CD4-positive, CD25-positive, alpha-beta regulatory T cell (primary cell): ENCODE data around the gene KLHDC2. TPM values are rescaled to one million over a fixed set of nuclear protein-coding genes. Genes with fewer than 3 reads are reported as not detected.
"Not testable (repeated sequence)": the region's sequence is repeated elsewhere in the genome, so short reads cannot be mapped to it uniquely, and the experiment has no call there.

Experiments
- ATAC-seq, 2 donors: fragments of 150-1000 bp; cut with Tn5 transposase; one replicate each; pipeline ENCODE4 v1.10.0; 2021; ENCODE audit warnings: low read depth in 2 of 2, moderate number of reproducible peaks in 2 of 2, moderate library complexity in 1 of 2
- DNase-seq, 3 donors: peaks; one replicate each; pipeline versions ENCODE4 v3.0.0 to v3.0.0-alpha.2; 2012 to 2022; ENCODE audit warnings: mixed read lengths in 1 of 3
- H3K27ac ChIP-seq: one replicate; pipeline ENCODE4 v1.7.0; 2013; ENCODE audit warnings: mild to moderate bottlenecking, low read length; ENCODE audit not compliant: insufficient read depth, poor library complexity, severe bottlenecking
- H3K27me3 ChIP-seq: one replicate; pipeline ENCODE4 v1.7.0; 2013; ENCODE audit warnings: low read length; ENCODE audit not compliant: control insufficient read depth, insufficient read depth
- H3K36me3 ChIP-seq: one replicate; pipeline ENCODE4 v1.7.0; 2013; ENCODE audit warnings: mild to moderate bottlenecking, low read length, moderate library complexity; ENCODE audit not compliant: control insufficient read depth, insufficient read depth
- H3K4me1 ChIP-seq: 2 replicates; pipeline ENCODE4 v1.7.0; 2013; ENCODE audit warnings: mild to moderate bottlenecking, low read length; ENCODE audit not compliant: insufficient read depth, control insufficient read depth, poor library complexity, severe bottlenecking
- H3K4me3 ChIP-seq: one replicate; pipeline ENCODE4 v1.7.0; 2013; ENCODE audit warnings: low read depth, mild to moderate bottlenecking, low read length, moderate library complexity
- H3K9me3 ChIP-seq, 2 experiments: 1 replicate in 1 of 2; 2 replicates in 1 of 2; pipeline ENCODE4 v1.7.0; 2013; ENCODE audit warnings: low read length in 2 of 2, mild to moderate bottlenecking in 1 of 2, moderate library complexity in 1 of 2; ENCODE audit not compliant: control insufficient read depth in 2 of 2
- H3K27ac Mint-ChIP-seq, 3 donors: one replicate each; pipeline ENCODE4 v1.8.0; 2020 to 2022; ENCODE audit warnings: mild to moderate bottlenecking in 3 of 3, mixed read lengths in 3 of 3, moderate library complexity in 2 of 3
- H3K27me3 Mint-ChIP-seq: one replicate; pipeline ENCODE4 v1.8.0; 2022; ENCODE audit warnings: mild to moderate bottlenecking, mixed read lengths
- H3K36me3 Mint-ChIP-seq: one replicate; pipeline ENCODE4 v1.8.0; 2020; ENCODE audit warnings: mixed read lengths
- H3K4me1 Mint-ChIP-seq, 4 donors: one replicate each; pipeline ENCODE4 v1.8.0; 2020 to 2022; ENCODE audit warnings: mixed read lengths in 4 of 4, mild to moderate bottlenecking in 1 of 4
- H3K4me3 Mint-ChIP-seq, 4 donors: one replicate each; pipeline ENCODE4 v1.8.0; 2020 to 2022; ENCODE audit warnings: mild to moderate bottlenecking in 4 of 4, mixed read lengths in 4 of 4, moderate library complexity in 3 of 4
- H3K9me3 Mint-ChIP-seq, 7 donors: one replicate each; pipeline ENCODE4 v1.8.0; 2020 to 2022; ENCODE audit warnings: mixed read lengths in 7 of 7, mild to moderate bottlenecking in 3 of 7, moderate library complexity in 2 of 7
- polyA plus RNA-seq, 4 donors: library from polyadenylated mRNA; unstranded; fragments of 300-500 nt; fragmentation: Illumina TruSeq; gene quantifications; one replicate each; pipeline ENCODE4 v1.2.3, GENCODE V29; 2021
- total RNA-seq: library from RNA; stranded (reverse); gene quantifications from one replicate; pipeline ENCODE4 v1.2.3, GENCODE V29; 2022

The KLHDC2 gene, protein sequence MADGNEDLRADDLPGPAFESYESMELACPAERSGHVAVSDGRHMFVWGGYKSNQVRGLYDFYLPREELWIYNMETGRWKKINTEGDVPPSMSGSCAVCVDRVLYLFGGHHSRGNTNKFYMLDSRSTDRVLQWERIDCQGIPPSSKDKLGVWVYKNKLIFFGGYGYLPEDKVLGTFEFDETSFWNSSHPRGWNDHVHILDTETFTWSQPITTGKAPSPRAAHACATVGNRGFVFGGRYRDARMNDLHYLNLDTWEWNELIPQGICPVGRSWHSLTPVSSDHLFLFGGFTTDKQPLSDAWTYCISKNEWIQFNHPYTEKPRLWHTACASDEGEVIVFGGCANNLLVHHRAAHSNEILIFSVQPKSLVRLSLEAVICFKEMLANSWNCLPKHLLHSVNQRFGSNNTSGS
- total RNA-seq: 81.1 TPM
- 100 to 1,000 TPM in 3 of 4 donors, 10 to 100 TPM in 1; 95.7 to 124 (median 117) TPM for polyA plus RNA-seq

DNA sequence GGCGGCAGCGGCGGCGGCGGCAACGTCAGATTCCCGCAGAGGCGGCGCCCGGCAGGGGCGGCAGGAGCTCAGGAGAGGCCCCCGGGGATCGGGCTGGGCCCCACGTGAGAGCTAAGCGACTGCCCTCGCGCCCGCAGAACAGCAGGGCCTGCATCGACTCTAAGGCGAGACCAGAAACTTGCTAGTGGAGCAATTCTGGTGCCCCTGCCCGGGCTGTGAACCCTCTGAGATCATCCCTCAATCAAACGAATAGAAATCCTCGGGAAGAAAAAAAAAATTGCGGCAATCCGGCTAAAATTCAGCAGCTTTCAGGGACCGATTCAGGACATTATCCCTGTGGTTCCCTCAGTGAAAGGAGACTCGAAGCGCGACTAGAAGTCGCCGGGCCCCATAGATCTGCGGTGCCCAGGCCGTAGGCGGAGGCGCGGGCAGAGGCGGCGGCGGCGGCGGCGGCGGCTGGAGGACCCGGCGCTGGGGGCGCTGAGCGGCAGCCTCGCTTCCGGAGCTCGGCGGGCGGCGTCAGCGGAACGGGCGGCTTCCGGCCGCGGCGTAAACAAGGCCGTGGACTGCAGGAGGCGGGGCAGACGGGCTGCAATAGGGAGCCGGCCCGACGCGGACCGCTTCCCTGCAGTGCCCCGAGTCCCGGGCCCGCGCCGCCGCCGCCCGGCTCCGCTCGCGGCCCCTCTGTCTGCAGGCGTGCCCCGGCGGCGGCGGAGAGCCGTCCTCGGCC is at the start of gene KLHDC2:
TSS of gene KLHDC2 (plus strand) at position 583 of the 730 bp plus-strand sequence. CDS start 316 bp downstream, outside the sequence.
- H3K9me3 Mint-ChIP-seq: no peaks in the 10 kb centered on the region
- ATAC-seq: peak; percentile 85 to 90
- peaks cover 4% of the 10 kb centered on the region for H3K36me3 Mint-ChIP-seq
- Histone ChIP-seq H3K9me3 (no peaks in the 10 kb centered on the region), H3K27ac (peak within 1 kb of the TSS; percentile 95), H3K36me3 (peaks cover 3% of the 10 kb centered on the region), H3K4me1 (peaks cover 30% of the 10 kb centered on the region), H3K27me3 (no peaks in the 10 kb centered on the region), H3K4me3 (peak within 1 kb of the TSS; percentile 89)
- H3K27ac Mint-ChIP-seq: peak within 1 kb of the TSS; percentile 98 to 99 (median 98)
- peaks cover 6% of the 10 kb centered on the region for H3K27me3 Mint-ChIP-seq
- H3K4me1 Mint-ChIP-seq: peaks cover 10 to 40% (median 28%) of the 10 kb centered on the region in 4 donors
- H3K4me3 Mint-ChIP-seq: peak within 1 kb of the TSS; percentile 96 to 99 (median 97)
- peak; percentile 83 to 95 (median 88) for DNase-seq

DNA sequence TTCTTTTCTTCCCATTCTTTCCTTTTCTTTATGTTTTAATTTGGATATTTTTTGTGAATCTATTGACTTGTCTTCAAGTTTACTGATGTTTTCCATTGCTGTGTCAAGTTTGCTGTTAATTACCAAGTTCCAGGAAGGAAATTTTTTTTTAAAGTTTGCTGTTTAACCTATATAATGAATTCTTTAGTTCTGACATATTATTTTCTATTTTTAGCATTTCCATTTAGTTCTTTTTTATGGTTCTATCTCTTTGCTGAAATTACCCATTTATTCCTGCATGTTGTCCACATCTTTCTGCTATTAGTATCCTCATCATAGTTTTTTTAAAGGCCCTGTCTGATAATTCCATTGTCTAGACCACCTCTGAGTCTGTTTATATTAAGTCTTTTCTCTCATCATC is 47.2 kb upstream of the KLHDC2 start:
- Histone ChIP-seq H3K4me3 (no peak overlapping the region), H3K36me3 (peaks cover 9% of the 10 kb centered on the region), H3K27me3 (no peaks in the 10 kb centered on the region), H3K9me3 (no peaks in the 10 kb centered on the region), H3K27ac (no peak overlapping the region), H3K4me1 (no peaks in the 10 kb centered on the region)
- peaks cover 0 to 4% (median under 1%) of the 10 kb centered on the region in 4 donors for H3K4me1 Mint-ChIP-seq
- H3K4me3 Mint-ChIP-seq: no peak overlapping the region
- no peak for ATAC-seq
- H3K9me3 Mint-ChIP-seq: peaks cover 0 to 4% (median 0%) of the 10 kb centered on the region in 7 donors
- H3K27ac Mint-ChIP-seq: no peak overlapping the region
- peaks cover 38% of the 10 kb centered on the region for H3K36me3 Mint-ChIP-seq
- H3K27me3 Mint-ChIP-seq: no peaks in the 10 kb centered on the region
- no peak for DNase-seq

DNA sequence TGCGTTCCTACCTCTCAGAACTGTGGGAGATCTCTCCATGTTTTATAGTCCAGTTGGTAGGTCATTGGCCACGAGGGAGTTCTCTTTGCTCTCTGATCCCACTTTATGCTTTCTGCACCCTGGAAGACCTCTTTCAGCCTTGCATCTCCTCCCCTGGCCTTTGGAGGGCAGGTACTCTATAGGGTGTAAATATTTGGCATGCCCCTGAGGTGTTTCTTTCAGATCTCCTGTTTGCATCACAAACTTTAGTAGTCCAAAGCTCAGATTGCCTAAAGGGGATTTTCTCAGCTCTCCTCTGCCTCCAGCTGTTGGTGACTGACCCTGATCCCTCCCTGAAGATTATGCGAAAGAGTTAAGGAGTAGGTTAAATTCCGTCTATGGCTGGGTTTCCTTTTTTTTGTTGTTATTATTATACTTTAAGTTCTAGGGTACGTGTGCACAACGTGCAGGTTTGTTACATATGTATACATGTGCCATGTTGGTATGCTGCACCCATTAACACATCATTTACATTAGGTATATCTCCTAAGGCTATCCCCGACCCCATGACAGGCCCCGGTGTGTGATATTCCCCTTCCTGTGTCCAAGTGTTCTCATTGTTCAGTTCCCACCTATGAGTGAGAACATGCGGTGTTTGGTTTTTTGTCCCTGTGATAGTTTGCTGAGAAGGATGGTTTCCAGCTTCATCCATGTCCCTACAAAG is 46.1 kb upstream of the KLHDC2 start:
- H3K9me3 Mint-ChIP-seq, H3K36me3 ChIP-seq, H3K27me3 Mint-ChIP-seq, H3K27me3 ChIP-seq, H3K4me1 ChIP-seq, H3K4me1 Mint-ChIP-seq, H3K27ac ChIP-seq, H3K4me3 Mint-ChIP-seq, ATAC-seq, H3K4me3 ChIP-seq, H3K27ac Mint-ChIP-seq, H3K9me3 ChIP-seq, DNase-seq: not testable (repeated sequence)
- H3K36me3 Mint-ChIP-seq: peaks cover 41% of the 10 kb centered on the region

DNA sequence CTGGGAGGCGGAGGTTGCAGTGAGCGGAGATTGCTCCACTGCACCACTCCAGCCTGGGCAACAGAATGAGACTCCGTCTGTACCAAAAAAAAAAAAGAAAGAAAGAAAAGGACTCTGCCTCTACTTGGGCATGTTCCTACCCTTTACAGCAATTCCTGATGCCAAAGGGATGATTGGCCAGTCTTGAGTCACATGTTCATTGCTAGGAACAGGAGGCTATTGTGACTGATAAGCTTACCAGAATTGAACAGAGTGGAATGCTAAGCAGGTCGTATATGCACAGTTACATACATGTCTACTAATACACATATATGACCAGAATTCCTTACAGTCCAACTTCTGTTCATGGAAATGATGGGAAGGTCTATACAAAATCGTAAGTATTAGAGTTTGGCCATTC is 40.8 kb upstream of the KLHDC2 start:
- no peaks in the 10 kb centered on the region for H3K9me3 Mint-ChIP-seq

DNA sequence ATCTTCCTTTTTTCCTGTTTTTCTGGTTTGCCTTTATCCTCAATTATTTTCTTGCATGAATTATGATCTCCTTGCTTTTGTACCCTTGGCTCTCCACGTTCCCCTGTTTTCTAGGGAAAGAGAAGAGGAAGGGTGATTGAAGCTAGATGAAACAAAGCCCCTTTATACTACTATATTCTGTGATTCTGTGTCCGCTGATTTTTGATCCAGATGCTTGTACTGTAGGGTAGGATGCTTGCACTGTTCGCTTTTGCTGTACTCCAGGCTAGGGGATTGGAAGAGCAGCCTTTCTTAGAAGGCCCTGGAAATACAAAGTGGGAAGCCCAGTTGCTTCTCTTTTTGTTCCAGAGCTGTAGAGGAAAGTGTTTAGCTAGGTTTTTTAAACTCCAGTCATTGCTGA is 35.1 kb upstream of the KLHDC2 start:
- no peak overlapping the region for H3K27ac Mint-ChIP-seq
- H3K9me3 Mint-ChIP-seq: no peaks in the 10 kb centered on the region
- H3K4me1 Mint-ChIP-seq: peaks cover 0 to 4% (median 0%) of the 10 kb centered on the region in 4 donors
- Histone ChIP-seq H3K4me3 (no peak overlapping the region), H3K9me3 (no peaks in the 10 kb centered on the region), H3K27ac (no peak overlapping the region), H3K27me3 (no peaks in the 10 kb centered on the region), H3K36me3 (no peaks in the 10 kb centered on the region), H3K4me1 (no peaks in the 10 kb centered on the region)
- DNase-seq (no peak), ATAC-seq (no peak)
- H3K36me3 Mint-ChIP-seq: peaks cover 24% of the 10 kb centered on the region
- no peak overlapping the region for H3K4me3 Mint-ChIP-seq
- H3K27me3 Mint-ChIP-seq: no peaks in the 10 kb centered on the region

More for the DNA sequence above, 40.8 kb upstream of the KLHDC2 start:
- Histone ChIP-seq H3K4me1 (no peaks in the 10 kb centered on the region), H3K36me3 (peaks cover 4% of the 10 kb centered on the region), H3K27me3 (no peaks in the 10 kb centered on the region), H3K27ac (no peak overlapping the region), H3K4me3 (no peak overlapping the region), H3K9me3 (no peaks in the 10 kb centered on the region)
- DNase-seq (no peak), ATAC-seq (no peak)
- H3K4me3 Mint-ChIP-seq: no peak overlapping the region
- H3K36me3 Mint-ChIP-seq: peaks cover 33% of the 10 kb centered on the region
- H3K27ac Mint-ChIP-seq: no peak overlapping the region
- no peaks in the 10 kb centered on the region for H3K27me3 Mint-ChIP-seq
- H3K4me1 Mint-ChIP-seq: no peaks in the 10 kb centered on the region

DNA sequence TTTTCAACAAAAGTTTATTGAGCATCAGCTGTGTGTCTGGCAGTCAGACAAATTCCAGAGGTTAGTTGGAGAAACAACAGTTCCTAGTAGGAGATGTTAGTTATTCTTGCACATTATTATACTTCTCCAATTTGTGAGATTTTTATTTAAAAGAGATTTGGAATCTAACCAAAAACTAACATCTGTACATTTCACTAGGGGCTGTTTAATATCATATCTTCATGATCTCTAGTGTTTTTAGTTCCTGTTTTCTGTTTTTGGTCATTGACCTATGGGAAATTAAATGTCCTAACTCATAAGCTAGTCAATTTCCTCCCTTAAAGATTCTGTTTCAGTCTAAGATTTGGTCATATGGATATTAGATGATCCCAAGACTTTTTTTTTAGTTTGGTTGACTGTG is 34.1 kb upstream of the KLHDC2 start:
- no peak for ATAC-seq

DNA sequence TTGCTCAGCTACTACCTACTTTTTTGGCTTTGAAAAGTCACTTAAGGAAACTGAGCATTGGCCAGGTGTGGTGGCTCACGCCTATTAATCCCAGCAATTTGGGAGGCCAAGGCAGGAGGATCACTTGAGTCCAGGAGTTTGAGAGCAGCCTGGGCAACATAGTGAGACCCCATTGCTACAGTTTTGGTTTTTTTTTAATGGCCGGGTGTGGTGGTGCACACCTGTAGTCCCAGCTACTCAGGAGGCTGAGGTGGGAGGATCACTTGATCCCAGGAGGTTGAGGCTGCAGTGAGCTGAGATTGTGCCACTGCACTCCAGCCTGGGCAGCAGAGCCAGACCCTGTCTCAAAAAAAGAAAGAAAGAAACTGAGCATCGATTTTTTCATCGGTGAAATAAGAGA is 32.3 kb upstream of the KLHDC2 start:
- H3K36me3 ChIP-seq, H3K27me3 ChIP-seq, ATAC-seq, H3K27ac ChIP-seq, DNase-seq, H3K9me3 Mint-ChIP-seq, H3K4me1 Mint-ChIP-seq, H3K27me3 Mint-ChIP-seq, H3K4me3 ChIP-seq, H3K4me1 ChIP-seq, H3K27ac Mint-ChIP-seq, H3K4me3 Mint-ChIP-seq, H3K9me3 ChIP-seq: not testable (repeated sequence)
- H3K36me3 Mint-ChIP-seq: peaks cover 21% of the 10 kb centered on the region

More for the DNA sequence above, 34.1 kb upstream of the KLHDC2 start:
- Mint-ChIP-seq H3K4me1 (peaks cover 0 to 4% (median 0%) of the 10 kb centered on the region in 4 donors), H3K4me3 (no peak overlapping the region), H3K36me3 (peaks cover 24% of the 10 kb centered on the region), H3K27me3 (no peaks in the 10 kb centered on the region), H3K9me3 (no peaks in the 10 kb centered on the region), H3K27ac (peak overlapping the region in 1 of 3 donors; percentile 17)
- Histone ChIP-seq H3K36me3 (no peaks in the 10 kb centered on the region), H3K9me3 (no peaks in the 10 kb centered on the region), H3K4me3 (no peak overlapping the region), H3K27me3 (no peaks in the 10 kb centered on the region), H3K27ac (no peak overlapping the region), H3K4me1 (no peaks in the 10 kb centered on the region)
- no peak for DNase-seq
